H1 (cell line): ENCODE measurements around the gene PSTK. TPM values are rescaled to one million over a fixed set of nuclear protein-coding genes. Genes with fewer than 3 reads are reported as not detected.

Experiments
- CTCF ChIA-PET: fragments of 300-600 bp; sonication (Branson Sonifier 250); formaldehyde crosslinking; loops from one replicate; lab custom pipeline; 2021; ENCODE audit not compliant: partially characterized antibody; lab: Charles Lee
- POLR2A ChIA-PET: fragments of 300-600 bp; sonication (Branson Sonifier 250); formaldehyde crosslinking; loops from one replicate; lab custom pipeline; 2021; ENCODE audit warnings: inconsistent platforms; ENCODE audit not compliant: partially characterized antibody; lab: Charles Lee
- DNase-seq, 2 experiments: peaks; one replicate each; pipeline versions ENCODE4 v3.0.0 to v3.0.0-alpha.2; 2010 to 2022; ENCODE audit warnings: low spot score in 2 of 2, low read depth in 1 of 2, mixed read lengths in 1 of 2
- FAIRE-seq: peaks from 2 replicates; lab custom pipeline; 2011; peaks lifted over from hg19 to GRCh38; lab: Jason Lieb, UNC
- H2AFZ ChIP-seq: 2 replicates; pipeline ENCODE4 v1.8.1; 2012; ENCODE audit warnings: low read length, inconsistent platforms
- H2AK5ac ChIP-seq: 2 replicates; pipeline ENCODE4 v1.6.1; 2013; ENCODE audit warnings: low read depth, low read length
- H2BK120ac ChIP-seq: replicated peaks from 2 replicates; pipeline ENCODE3; 2013; ENCODE audit warnings: low read depth, low read length, inconsistent platforms
- H2BK12ac ChIP-seq: 2 replicates; pipeline ENCODE4 v1.6.1; 2013; ENCODE audit warnings: low read depth, low read length
- H2BK15ac ChIP-seq: 2 replicates; pipeline ENCODE4 v1.6.1; 2013; ENCODE audit warnings: low read length
- H2BK20ac ChIP-seq: 2 replicates; pipeline ENCODE4 v1.6.1; 2013; ENCODE audit warnings: low read length
- H2BK5ac ChIP-seq: 2 replicates; pipeline ENCODE4 v1.6.1; 2013; ENCODE audit warnings: low read depth, low read length
- H3K14ac ChIP-seq: 2 replicates; pipeline ENCODE4 v1.6.1; 2013; ENCODE audit warnings: inconsistent platforms; ENCODE audit not compliant: insufficient read length
- H3K18ac ChIP-seq: 2 replicates; pipeline ENCODE4 v1.6.1; 2013; ENCODE audit warnings: low read length; ENCODE audit errors: extremely low read depth
- H3K23ac ChIP-seq: 2 replicates; pipeline ENCODE4 v1.6.1; 2013; ENCODE audit warnings: inconsistent platforms; ENCODE audit not compliant: insufficient read length
- H3K23me2 ChIP-seq: 2 replicates; pipeline ENCODE4 v1.6.1; 2013; ENCODE audit warnings: low read depth, low read length
- H3K27ac ChIP-seq: 2 replicates; pipeline ENCODE4 v1.6.1; 2011; ENCODE audit warnings: low read depth, low read length, inconsistent platforms
- H3K27me3 ChIP-seq, 4 experiments: replicated peaks in 1 of 4; 1 replicate in 1 of 4; 2 replicates in 3 of 4; pipeline versions ENCODE4 v1.6.1 to v1.8.1; 2011 to 2013; ENCODE audit warnings: low read length in 3 of 4, mild to moderate bottlenecking in 3 of 4, inconsistent platforms in 2 of 4, mixed read lengths in 2 of 4, moderate library complexity in 1 of 4; ENCODE audit not compliant: control insufficient read depth in 3 of 4, insufficient read depth in 3 of 4; ENCODE audit errors: extremely low read depth in 1 of 4
- H3K36me3 ChIP-seq, 4 experiments: 2 replicates each; pipeline versions ENCODE4 v1.6.1 to v1.8.1; 2011 to 2013; ENCODE audit warnings: mild to moderate bottlenecking in 4 of 4, low read length in 3 of 4, moderate library complexity in 2 of 4, control low read depth in 1 of 4, inconsistent platforms in 1 of 4; ENCODE audit not compliant: insufficient read depth in 4 of 4, control insufficient read depth in 2 of 4
- H3K4ac ChIP-seq: replicated peaks from 2 replicates; pipeline ENCODE3; 2013; ENCODE audit warnings: low read length, low read depth, mixed read lengths, inconsistent platforms; ENCODE audit not compliant: insufficient read length
- H3K4me1 ChIP-seq, 4 experiments: replicated peaks in 1 of 4; 1 replicate in 1 of 4; 2 replicates in 3 of 4; pipeline versions ENCODE4 v1.6.1 to v1.8.1; 2011 to 2013; ENCODE audit warnings: low read length in 3 of 4, inconsistent platforms in 2 of 4, mixed read lengths in 1 of 4; ENCODE audit not compliant: insufficient read depth in 4 of 4, control insufficient read depth in 3 of 4
- H3K4me2 ChIP-seq, 2 experiments: 2 replicates each; pipeline versions ENCODE4 v1.6.1 to v1.8.1; 2011 to 2013; ENCODE audit warnings: low read depth in 2 of 2, low read length in 2 of 2, control low read depth in 1 of 2, inconsistent platforms in 1 of 2, mild to moderate bottlenecking in 1 of 2; ENCODE audit not compliant: insufficient read depth in 1 of 2
- H3K4me3 ChIP-seq, 4 experiments: fragments of 200-600, 300-600 bp in 1 of 4; sonication (generic), shearing (Covaris generic), sonication (Bioruptor Twin) in 1 of 4; 2 replicates each; pipeline versions ENCODE4 v1.5.1 to v1.8.1; 2011 to 2016; ENCODE audit warnings: low read length in 4 of 4, low read depth in 3 of 4, control low read depth in 2 of 4, inconsistent platforms in 2 of 4, mild to moderate bottlenecking in 2 of 4, mixed read lengths in 1 of 4, moderate library complexity in 1 of 4; ENCODE audit not compliant: insufficient read depth in 2 of 4; ENCODE audit errors: extremely low read depth in 1 of 4
- H3K56ac ChIP-seq: replicated peaks from 2 replicates; pipeline ENCODE3; 2013; ENCODE audit warnings: low read depth, mild to moderate bottlenecking, mixed read lengths, low read length, inconsistent platforms; ENCODE audit not compliant: insufficient read length
- H3K79me1 ChIP-seq: 2 replicates; pipeline ENCODE4 v1.6.1; 2013; ENCODE audit warnings: low read depth, low read length, control low read depth
- H3K79me2 ChIP-seq, 2 experiments: 2 replicates each; pipeline versions ENCODE4 v1.6.1 to v1.8.1; 2012 to 2013; ENCODE audit warnings: low read length in 2 of 2, mild to moderate bottlenecking in 2 of 2, inconsistent platforms in 1 of 2; ENCODE audit not compliant: insufficient read depth in 2 of 2, control insufficient read depth in 1 of 2
- H3K9ac ChIP-seq, 4 experiments: replicated peaks in 1 of 4; 1 replicate in 1 of 4; 2 replicates in 3 of 4; pipeline versions ENCODE4 v1.6.1 to v1.8.1; 2011 to 2013; ENCODE audit warnings: low read depth in 3 of 4, low read length in 3 of 4, control low read depth in 2 of 4, mild to moderate bottlenecking in 2 of 4, moderate library complexity in 2 of 4, inconsistent platforms in 1 of 4; ENCODE audit errors: extremely low read depth in 1 of 4
- H3K9me3 ChIP-seq, 2 experiments: 2 replicates each; pipeline versions ENCODE4 v1.6.1 to v1.8.1; 2012 to 2013; ENCODE audit warnings: mild to moderate bottlenecking in 2 of 2, moderate library complexity in 2 of 2, control low read depth in 1 of 2, inconsistent platforms in 1 of 2, low read depth in 1 of 2, low read length in 1 of 2, mixed read lengths in 1 of 2; ENCODE audit not compliant: insufficient read depth in 2 of 2
- H4K20me1 ChIP-seq, 2 experiments: replicated peaks in 1 of 2; 2 replicates each; pipeline versions ENCODE3 to v1.8.1; 2011 to 2013; ENCODE audit warnings: inconsistent platforms in 2 of 2, low read length in 2 of 2, mild to moderate bottlenecking in 1 of 2; ENCODE audit not compliant: insufficient read depth in 2 of 2, control insufficient read depth in 1 of 2
- H4K5ac ChIP-seq: 2 replicates; pipeline ENCODE4 v1.6.1; 2013; ENCODE audit warnings: low read length, low read depth, mixed read lengths, inconsistent platforms; ENCODE audit not compliant: insufficient read length
- H4K8ac ChIP-seq: 2 replicates; pipeline ENCODE4 v1.8.0; 2013; ENCODE audit warnings: mild to moderate bottlenecking, moderate library complexity, low read length, inconsistent platforms; ENCODE audit not compliant: insufficient read depth; ENCODE audit errors: extremely low read depth
- H4K91ac ChIP-seq: replicated peaks from 2 replicates; pipeline ENCODE3; 2013; ENCODE audit warnings: low read length, mixed read lengths, inconsistent platforms; ENCODE audit not compliant: insufficient read length
- EGR1 ChIP-seq: IDR thresholded peaks from 2 replicates; pipeline ENCODE4 v1.6.1; 2011; ENCODE audit warnings: low read depth, low read length, borderline replicate concordance
- EZH2 ChIP-seq: fragments of 200-600 bp; sonication (generic); IDR thresholded peaks from 2 replicates; pipeline ENCODE4 v1.7.1; 2012; ENCODE audit warnings: low read depth, mild to moderate bottlenecking, moderate library complexity, low read length, inconsistent platforms; ENCODE audit not compliant: severe bottlenecking
- PHF8 ChIP-seq: fragments of 200-600 bp; sonication (generic); conservative IDR thresholded peaks from 2 replicates; pipeline ENCODE4 v1.7.1; 2012; ENCODE audit warnings: low read depth, mild to moderate bottlenecking, inconsistent platforms, low read length, moderate library complexity
- SIRT6 ChIP-seq: IDR thresholded peaks from one replicate; pipeline ENCODE4 v1.7.1; 2012; ENCODE audit warnings: low read length, inconsistent platforms
- WGBS, 2 experiments: shearing (Covaris generic) in 1 of 2; methylation state at CpG; one replicate each; pipeline versions ENCODE4 v1.1.6 to v1.1.7; 2013 to 2015; ENCODE audit warnings: low lambda C conversion rate in 2 of 2, mixed read lengths in 2 of 2, inconsistent platforms in 1 of 2, low coverage in 1 of 2, missing lambda C conversion rate in 1 of 2; ENCODE audit not compliant: insufficient replicate concordance in 2 of 2, insufficient coverage in 1 of 2, insufficient read length in 1 of 2; ENCODE audit errors: extremely low coverage in 1 of 2, missing lambda C conversion rate in 1 of 2; 5-methylcytosine and 5-hydroxymethylcytosine counted together
- polyA plus RNA-seq, 7 experiments: library from polyadenylated mRNA; depleted of rRNA in 3 of 7; stranded (reverse) in 5 of 7; unstranded in 2 of 7; fragments of >200 nt in 5 of 7; fragments of 200-250 nt in 2 of 7; gene quantifications; 1 replicate in 5 of 7; 2 replicates in 1 of 7; 4 replicates in 1 of 7; pipeline versions ENCODE4 v1.2.1 to v1.2.3, GENCODE V29; 2011 to 2013; ENCODE audit warnings: missing spikeins in 2 of 7, mixed read lengths in 2 of 7
- total RNA-seq: library from RNA; stranded (reverse); fragmentation: NEBNext Ultra II Directional; extraction: Animal tissue kit (Norgen Biotek cat#: 25700); gene quantifications from 2 replicates; pipeline ENCODE4 v1.2.1, GENCODE V29; 2021

PSTK gene
- total and polyA plus RNA-seq, 2 of the 8 experiments (the other 6 are each of a cell fraction or from before 2014, with no cell fraction given): 4.4 to 6.6 TPM

DNA sequence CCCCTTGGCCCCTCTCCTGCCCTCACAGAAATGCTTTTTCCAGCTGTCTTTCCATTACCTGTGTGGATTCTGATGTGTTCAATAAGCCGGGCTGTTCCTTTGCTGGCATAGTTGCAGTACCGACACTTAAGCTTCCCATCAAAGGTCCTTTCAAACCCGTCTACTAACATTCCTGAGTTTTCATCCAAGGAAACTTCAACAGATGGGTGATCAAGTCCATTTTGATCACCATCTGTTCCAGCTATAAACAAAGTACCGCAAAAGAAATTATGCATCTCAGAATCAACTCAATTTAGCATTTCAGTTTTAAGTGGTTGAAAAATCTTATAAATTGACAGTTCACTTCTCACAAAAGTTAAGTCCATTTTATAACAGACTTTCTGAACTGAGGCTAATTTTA lies 15.7 kb downstream of the PSTK start:
- no peak overlapping the region for H2AK5ac ChIP-seq
- H3K4ac ChIP-seq: no peak overlapping the region
- no peak for DNase-seq
- no peaks in the 10 kb centered on the region for H3K23me2 ChIP-seq
- H2BK20ac ChIP-seq: no peak overlapping the region
- H3K27me3 ChIP-seq: no peaks in the 10 kb centered on the region
- FAIRE-seq: no peak
- H4K5ac ChIP-seq: no peak overlapping the region
- H3K14ac ChIP-seq: no peak overlapping the region
- H3K23ac ChIP-seq: no peak overlapping the region
- no peaks in the 10 kb centered on the region for H3K4me1 ChIP-seq
- H2BK12ac ChIP-seq: no peak overlapping the region
- peaks cover 0 to 18% of the 10 kb centered on the region in 2 experiments; a peak in 2 of 4 replicates for H3K79me2 ChIP-seq
- H3K36me3 ChIP-seq: peaks cover 2 to 23% (median 9%) of the 10 kb centered on the region in 4 experiments; a peak in 6 of 8 replicates
- H3K27ac ChIP-seq: no peak overlapping the region
- H2AFZ ChIP-seq: no peak overlapping the region
- ChIA-PET CTCF (interaction anchor here (1.4 kb wide), 1 partner anchor 57 kb away, joined by 3 read pairs; no protein-coding TSS in a partner anchor), POLR2A (interaction anchor here (0.5 to 3.5 kb wide), 3 partner anchors 13 to 314 kb away, joined by 3 to 12 read pairs (median 3); partner anchors contain the start of genes ACADSB and PSTK)
- no peak overlapping the region for H3K4me3 ChIP-seq
- 86% methylated on average over 4 of the region's 4 CpGs; no CpG with 5 or more reads in 1 of the 2 experiments for WGBS, 2 experiments
- no peak overlapping the region for H3K4me2 ChIP-seq
- no peak overlapping the region for H3K9ac ChIP-seq
- no peak overlapping the region for H2BK5ac ChIP-seq
- no peak overlapping the region for H2BK15ac ChIP-seq
- H3K56ac ChIP-seq: no peak overlapping the region
- no peak overlapping the region for H4K91ac ChIP-seq
- no peaks in the 10 kb centered on the region; the same call in 1 of the 2 replicates for H3K79me1 ChIP-seq
- no peak overlapping the region for H4K8ac ChIP-seq
- peaks cover 0 to 4% of the 10 kb centered on the region in 2 experiments for H4K20me1 ChIP-seq
- no peaks in the 10 kb centered on the region; a peak in 1 of 4 replicates for H3K9me3 ChIP-seq
- no peak overlapping the region for H3K18ac ChIP-seq
- H2BK120ac ChIP-seq: no peak overlapping the region
- no peak for TF ChIP-seq EGR1
- TF ChIP-seq PHF8: no peak
- no peak for TF ChIP-seq EZH2
- TF ChIP-seq SIRT6: no peak
